Smooth muscle cell of the brain vasculature (primary cell): Measurements from ENCODE around the gene PROM1.

ENCODE experiments used
- DNase-seq: peaks from one replicate; pipeline ENCODE4 v3.0.0-alpha.2; 2012; ENCODE audit warnings: low read depth, low spot score

The PROM1 gene

DNA sequence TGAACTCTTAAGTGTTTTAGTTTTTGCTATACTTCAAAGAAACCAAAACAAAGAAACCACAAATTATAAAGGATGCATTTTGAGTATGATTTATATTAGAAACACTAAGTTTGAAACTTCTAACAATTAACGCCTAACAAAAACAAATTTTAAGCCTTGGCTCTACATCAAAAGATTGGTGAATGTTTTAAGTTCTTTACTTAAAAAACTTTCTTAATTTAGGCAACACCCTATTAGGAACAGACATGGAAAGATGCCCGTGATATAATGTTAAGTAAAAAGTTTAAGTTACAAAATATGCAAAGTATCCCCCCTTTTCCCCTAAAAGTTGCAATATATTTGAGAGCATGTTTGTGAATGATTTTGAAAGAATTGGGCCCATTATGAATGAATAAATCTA is 21.2 kb downstream of the PROM1 start:
- no peak for DNase-seq

DNA sequence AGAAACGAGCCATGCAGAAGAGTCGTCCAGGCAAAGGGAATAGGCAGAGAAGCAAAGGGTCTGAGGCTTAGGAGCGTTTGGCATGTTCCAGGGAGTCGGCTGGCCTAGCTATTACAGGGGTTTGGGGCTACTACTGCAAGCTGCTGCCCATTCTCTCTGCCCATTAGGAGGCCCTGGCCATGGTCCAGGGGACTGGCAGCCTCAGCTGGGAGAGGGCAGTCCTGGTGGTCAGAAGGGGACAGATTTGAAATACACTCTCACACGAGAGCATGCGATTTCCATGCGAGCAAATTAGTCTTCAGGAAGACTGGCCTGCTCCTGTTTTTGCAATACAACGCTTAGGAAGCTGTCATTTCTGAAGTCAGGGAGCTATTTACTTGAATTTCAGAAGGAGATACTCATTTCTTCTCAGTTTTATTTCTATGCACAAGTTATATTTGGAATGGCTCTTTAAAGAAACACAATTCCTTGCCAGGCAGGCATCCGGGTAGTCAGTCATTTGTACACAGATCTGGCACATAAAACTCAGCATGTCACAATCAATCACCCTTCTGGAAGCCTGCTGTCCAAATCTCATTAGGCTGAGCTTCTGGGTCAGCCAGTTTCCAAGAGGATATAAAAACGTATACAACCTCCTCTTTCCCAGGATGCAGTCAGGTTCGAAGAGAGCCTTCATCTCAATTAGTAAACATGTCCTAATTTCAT is 27.0 kb downstream of the PROM1 start:
- no peak for DNase-seq

DNA sequence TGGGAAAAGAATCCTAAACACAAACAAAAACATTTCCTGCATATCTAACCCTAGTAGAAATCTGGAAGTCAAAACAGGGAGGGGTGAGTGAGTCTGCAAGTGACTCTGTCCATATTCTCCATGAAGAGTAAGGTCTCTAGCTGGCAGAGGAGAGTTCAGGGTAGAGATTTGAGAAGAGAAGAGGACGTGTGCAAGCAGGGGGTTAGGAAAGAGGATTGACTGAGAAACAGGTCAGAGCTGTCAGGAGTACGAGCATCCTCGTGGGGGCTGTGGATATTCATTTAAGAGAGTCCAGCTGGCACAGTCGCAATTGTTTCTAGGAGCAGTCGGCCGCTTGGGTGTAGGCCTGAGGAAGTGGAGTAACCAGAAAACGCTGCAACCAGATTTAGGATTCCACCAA is 27.9 kb downstream of the PROM1 start:
- DNase-seq, result no peak

DNA sequence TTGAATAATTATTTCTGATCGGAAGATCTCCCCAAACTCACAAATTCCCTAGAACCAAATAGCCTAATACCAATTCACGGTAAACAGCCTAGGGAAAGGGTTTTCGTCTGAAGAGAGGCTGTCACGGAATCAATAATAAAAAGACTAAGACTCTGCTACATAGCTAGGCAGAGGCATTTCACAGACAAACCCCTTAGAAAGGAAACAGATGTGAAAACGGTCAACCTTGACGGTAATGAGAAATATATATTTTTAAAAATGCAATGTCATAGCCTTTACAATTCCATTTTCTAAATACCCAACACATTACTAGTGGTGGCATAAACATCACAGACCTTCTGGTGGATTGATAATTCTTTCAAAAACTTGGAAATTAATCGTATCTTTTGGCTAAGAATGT is 28.4 kb downstream of the PROM1 start:
- no peak for DNase-seq

DNA sequence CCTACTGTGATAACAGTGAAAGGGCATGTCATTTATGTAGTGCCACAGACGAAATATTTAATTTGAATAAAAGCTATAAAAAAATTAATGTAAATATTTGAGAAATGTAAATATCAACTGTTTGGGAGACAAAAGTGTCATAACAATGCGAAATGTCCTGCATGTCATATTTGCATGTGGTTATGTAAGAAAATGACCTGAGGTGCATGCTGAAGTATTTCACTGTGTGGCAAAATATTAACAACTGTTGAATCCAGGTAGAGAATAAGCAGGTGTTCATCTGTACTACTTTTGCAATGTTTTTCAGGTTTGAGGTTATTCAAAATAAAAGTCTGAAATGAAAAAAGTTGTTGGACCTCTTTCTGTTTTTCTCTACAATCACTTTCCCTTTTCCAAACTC is 30.9 kb downstream of the PROM1 start:
- no peak for DNase-seq

DNA sequence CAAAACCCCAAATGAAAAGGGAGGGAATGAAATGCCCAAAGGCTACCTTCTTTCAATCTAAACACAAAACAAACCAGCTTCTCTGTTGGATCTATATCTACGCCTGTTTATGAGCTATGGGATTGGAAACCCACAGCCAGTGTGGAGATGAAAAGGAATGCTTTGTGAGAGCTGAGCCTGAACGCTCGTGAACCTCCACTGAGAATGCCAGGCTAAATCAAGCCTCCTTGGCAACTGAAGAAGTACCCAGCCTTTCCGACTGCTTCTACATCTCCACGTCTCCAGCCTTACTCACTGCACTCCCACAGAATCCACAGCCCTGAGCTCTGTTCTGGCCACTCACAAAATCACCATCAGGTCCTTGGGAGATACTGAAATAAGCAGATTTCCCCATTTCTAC is 31.8 kb downstream of the PROM1 start:
- no peak for DNase-seq

DNA sequence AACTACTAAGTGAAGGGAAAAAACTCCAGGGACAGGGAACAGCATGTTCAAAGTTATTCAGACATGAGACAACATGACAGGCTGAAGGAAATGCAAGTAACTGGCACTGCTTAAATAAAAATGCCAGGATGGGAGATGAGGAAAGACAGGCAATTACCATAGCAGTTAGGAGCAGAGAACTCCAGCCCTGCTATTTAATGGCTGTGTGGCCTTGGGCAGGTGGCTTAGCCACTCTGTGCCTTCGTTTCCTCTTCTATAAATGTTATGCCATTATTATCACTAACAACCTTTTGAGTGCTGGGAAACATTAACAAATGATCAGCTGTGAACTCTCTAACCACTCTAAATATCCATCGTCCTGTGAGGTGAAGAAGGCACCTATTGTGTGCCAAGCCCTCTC is 32.7 kb downstream of the PROM1 start:
- no peak for DNase-seq

DNA sequence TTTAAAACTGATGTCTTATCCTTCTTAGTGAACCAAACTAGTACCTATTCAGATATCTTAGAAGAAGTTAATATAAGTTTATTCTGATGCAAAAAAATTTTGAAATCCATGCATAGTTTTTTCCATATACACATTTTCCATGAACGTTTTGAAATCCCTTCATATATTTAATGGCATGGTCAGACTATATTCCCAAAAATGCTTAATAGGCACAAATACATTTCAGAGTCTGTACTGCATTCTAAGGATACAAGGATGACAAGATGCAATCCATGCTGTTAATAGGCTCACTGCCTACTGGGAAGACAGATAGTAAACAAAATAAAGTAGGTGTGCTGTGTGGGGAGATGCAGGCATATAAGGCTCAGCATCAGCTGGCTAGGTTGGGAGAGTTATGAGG is 33.2 kb downstream of the PROM1 start:
- no peak for DNase-seq

DNA sequence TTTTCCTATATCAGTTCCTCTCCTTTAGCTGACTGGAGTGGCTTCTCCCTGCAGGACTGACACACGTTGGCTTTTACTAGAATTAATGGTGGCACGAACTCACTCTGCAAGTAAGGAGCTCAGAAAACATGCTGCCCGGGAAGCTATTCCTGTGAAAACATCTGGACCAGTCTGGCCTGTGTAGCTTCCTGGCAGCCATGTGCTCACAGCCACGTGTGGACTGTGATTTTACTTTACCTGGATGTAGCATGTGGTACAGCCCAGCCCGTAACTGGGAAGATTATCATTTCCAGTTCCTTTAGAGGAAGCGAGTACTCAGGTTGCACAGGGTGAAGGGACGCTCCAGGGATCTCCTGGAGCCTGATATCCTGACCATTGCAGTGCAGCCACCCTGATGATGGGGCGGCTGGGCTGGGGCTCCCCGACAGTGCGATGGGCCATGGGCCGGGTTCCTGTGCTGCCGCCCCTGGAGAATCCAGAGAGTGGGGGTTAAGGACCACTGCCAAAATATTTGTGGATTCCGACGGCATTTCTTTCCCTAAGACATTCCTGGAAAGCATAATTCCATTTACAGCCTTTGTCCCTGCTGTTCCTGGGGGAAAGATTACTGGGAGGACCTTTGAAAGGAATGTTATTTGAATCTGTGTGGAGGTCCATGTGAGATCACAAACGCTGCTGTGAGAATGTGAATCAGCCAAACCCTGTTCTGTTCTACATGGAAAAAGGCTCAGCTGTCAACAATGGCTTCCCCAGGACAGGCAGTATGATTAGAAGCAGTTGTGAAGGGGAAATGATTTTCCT is 35.0 kb downstream of the PROM1 start:
- DNase-seq, result no peak

DNA sequence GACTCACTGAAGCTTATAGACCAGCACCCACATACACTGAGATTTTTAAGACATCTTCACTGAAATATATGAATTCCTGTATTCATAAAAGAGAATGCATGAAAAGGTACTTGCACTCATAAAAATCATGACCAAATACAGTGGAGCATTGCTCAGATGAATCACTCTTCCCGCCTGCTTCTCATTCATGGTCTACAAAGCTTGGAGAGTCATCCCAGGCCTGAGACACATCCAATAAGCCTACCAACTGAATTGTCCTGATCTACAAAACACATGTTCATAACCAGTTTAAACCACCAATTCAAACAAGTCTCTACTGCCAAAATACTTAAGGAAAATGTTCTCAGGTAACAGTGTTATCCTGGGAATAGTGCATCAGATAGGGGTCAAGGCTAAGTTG is 38.1 kb downstream of the PROM1 start:
- no peak for DNase-seq

DNA sequence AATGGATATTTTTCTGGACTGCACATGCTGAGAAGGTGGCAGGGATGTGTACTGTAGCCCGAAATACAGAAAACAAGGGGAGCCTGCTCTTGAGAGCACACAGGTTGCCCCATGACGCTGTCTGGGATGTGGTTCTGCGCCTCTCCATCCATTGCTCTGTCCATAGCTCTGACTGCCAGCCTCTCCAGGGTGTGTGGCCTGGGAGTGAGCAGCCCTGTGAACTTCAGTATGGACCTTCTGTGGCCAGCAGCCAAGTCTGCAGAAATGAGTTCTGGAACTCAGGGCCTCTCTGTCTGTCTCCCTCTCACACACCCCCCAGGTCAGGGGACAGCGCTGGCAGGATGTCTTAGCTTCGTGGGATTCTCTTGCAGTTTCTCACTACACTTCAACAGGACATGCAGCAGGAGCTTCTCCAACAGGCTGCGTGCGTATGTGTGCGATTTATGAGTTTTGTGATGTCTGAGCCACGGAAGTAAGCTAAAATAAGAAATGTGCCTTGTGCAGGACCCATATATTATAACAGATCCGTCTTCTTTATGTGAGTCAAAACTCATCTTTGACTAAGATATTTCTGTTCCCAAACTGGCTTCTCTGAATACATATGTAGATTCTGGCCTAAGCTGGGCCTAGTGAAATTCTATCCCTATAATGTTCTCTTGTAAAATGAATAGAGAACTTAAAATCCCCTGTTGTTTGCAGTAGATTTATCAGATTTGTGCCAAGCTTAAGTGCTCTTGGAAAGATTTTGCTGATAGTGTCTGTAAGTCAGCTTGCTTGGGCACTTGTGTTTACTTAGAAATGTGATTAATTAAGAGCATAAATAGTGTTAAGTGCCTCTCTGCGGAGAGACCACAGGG is 40.0 kb downstream of the PROM1 start:
- DNase-seq, result no peak

DNA sequence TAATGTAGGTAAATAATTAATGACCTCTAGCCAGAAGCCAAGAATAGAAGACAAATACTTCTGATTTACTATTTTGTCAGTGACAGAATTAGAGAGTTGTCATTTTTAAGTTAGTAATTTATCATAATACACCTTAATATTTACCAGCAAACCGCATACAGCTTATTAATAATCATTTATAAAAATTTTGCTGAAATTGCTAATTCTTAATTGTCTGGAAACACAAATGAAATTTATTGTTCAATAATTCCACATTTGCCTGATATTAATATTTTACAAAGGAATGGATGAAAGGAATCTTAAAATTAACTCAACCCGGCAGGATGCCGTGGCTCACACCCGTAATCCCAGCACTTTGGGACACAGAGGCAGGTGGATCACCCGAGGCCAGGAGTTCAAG is 44.7 kb downstream of the PROM1 start:
- DNase-seq, result no peak

DNA sequence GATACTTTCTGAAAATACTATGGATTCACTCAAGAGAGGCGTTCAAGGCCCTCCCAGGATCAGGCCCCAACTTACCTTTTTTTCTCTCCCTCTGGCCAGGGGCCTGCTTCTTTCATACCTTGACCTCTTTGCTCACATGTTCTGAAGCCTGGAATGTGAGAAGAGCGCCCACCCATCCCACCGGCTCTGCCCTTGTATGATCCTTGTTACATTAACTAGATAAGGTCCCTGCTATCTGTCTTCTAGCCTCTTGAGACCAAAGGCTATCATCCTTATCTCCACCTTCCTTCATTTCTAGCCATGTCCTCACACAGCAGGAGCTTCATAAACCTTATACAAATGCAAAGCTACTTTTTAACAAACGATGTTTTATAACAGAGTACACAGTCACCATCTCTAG is 45.9 kb downstream of the PROM1 start:
- no peak for DNase-seq

DNA sequence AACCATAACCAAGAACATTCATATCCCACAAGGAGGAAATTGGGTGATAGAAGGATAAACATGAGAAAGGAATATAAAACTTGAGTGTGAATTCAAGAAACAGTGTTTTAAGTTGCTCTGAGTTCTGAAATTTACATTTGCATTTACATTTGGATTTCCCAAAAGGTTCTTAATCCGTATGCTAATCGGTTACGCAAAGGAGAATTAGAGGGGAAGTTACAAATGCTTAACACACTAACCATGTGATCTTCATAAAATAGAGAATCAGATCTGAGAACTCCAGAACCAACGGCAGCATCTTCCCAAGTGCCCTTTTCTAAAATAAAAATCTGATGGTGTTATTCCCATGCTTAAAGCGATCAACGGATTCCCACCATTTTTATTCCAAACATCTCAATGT is 48.0 kb downstream of the PROM1 start:
- DNase-seq, result no peak

DNA sequence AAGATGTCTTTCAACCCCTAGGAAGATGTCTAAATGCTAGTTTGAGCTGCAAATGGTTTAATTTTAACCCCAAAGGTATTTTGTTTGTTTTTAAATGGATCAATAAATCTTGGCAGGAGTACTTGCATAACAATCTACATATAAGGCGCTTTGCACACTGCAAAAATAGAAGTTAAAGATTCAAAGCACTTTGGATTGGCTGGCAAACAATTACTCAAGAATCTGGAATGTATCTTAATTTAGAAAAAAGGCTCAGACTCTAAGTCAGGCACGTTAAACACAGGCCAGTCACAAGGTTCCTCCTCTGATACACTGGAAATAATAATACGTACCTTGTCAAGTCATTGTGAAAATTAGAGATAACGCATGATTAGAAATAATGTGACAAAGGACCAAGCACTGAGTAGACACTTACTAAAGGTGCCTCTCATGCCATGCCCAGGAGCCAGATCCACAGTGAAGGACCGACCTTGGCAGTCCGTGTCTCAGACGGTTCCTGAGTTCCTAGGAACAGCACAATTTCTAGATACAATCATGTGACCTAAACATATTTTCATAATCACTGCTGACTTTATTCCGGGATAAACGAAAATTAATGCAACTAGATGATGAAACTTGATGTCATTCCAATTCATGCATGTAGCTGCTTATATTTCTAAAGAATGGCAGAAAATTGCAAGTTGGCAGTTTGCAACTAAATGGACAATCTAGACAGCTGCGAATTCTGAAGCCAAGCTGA is 49.6 kb downstream of the PROM1 start:
- DNase-seq, result no peak

DNA sequence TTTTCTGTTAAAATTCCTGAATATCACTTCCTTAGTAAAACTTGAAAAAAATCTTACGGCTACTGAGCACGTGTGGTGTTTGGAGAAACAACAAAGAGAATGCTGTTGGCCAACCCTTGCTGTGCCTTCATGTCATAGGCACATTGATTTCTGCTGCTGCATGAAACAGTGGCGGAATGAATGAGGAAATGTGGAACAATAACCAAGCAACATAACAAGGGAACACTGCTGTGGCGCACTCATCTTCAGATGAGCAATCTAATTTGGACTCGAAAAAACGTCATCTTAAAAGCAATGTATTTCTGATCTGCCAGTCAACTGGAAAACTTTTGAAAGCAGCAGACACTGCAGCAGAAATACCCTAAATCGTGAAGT is 51.4 kb downstream of the PROM1 start:
- no peak for DNase-seq

DNA sequence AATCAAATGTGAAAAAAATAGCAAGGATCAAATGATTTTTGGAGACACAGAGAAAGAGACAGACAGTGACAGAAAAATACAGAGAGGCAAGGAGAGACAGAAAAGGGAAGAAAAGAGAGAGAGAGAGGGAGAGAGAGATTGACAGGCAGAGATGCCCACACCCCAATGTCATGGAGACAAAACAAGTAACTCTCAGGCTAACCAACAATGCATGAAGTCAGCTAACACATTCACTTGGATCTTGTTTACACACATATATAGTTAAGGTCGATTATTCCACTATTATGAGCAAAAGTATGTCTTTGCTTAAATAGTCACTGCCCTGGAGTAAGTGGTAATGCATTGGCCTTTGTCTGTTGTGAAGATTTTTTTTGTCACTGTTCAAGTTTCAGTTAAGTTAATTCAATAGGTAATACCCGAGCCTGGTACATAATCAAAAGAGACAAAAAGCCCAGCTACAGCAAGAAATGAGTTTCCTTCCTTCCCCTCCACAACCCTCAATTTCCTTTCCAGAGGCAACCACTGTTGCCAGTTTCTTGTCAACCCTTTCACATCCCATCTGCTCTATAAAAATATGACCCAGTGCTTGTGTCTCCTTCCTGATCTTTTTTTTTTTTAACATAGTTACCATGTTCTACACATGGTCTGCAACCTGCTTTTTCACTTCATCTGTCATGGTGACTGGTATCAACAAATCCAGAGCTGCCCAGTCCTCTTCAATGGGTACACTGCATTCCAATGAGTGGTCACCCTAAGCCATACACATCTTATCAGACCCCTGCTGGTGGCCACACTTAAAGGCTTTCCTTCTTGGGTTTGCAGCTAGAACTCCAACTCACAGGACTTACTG is 52.1 kb downstream of the PROM1 start:
- DNase-seq, result no peak

DNA sequence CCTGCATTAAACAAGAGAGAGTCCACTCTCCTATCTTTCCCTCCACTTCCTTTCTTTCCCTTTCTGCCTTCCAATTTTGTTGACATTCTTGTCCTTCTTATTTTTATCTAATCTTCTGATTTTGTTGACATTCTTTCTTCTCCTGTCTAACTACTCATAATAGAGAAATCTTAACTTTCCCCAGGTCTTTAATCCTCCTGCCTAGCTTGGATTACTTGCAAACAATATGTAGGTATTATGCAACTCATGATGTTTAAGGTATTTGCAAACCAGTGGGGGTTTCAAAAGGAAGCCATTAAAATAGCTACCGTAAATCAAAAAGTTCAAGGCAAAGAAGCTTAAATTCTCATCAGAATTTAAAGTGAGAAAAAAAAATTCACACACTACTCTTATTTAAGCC is 53.9 kb downstream of the PROM1 start:
- DNase-seq, result no peak

DNA sequence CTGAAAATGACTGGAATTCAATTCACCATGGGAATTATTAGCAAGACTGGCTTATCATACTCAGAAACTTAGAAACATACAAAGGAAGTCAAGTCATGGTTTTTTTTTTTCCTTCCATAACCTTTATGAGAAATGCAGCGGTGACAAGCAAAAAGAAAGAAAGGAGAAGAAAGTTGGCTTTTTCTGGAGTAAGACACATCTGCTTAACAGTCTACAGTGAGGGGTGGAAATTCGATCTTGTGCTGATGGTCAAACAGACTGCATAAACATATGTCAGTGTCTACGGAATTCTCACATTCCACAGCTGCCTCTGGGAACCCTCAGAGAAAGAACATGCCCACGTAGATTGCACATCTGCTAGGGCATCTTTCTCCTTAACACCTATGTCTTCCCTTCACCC is 54.6 kb downstream of the PROM1 start:
- peak; percentile 21 for DNase-seq

DNA sequence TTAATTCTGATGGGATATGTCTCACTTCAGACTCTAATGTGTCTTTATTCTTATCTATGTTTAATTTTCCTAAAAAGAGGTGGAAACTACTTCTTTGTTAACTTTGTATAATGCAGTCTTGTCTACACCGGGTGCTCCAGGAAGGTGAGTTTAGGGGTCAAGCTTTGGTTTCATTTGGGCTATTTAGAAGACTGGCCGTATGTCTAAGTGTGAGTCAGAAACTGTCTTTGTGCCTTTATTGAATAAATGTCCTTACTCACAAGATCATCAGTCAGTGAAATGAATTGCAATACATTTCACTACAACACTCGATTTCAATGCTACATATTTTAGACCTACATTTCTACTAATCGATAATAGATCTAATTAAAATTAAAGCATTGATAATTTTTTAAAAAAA is 56.2 kb downstream of the PROM1 start:
- DNase-seq, result no peak

DNA sequence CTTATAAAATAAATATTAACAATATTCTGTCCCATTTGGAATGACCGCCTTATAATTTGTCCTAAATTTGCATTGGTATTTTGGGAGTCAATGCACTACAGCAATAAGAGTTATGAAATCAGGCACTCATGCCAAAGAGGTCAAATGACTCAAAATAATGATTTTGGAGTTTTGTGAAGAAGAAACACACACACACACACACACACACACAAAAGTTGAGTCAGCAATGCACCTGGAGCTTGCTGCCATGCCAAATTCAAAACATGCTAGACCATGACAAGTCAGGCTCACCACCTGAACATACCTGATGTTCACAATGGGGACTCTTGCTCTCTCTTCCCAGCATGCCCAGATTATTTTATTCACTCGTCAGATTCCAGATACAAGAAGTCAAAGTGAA is 56.7 kb downstream of the PROM1 start:
- no peak for DNase-seq
